Measurements from ENCODE around the gene ZNF526. TPM values are rescaled to one million over a fixed set of nuclear protein-coding genes. Genes with fewer than 3 reads are reported as not detected.

Gene ZNF526
- total RNA-seq, 3 donors from 2014 or later, result 4.0 to 6.9 (median 6.0) TPM

DNA sequence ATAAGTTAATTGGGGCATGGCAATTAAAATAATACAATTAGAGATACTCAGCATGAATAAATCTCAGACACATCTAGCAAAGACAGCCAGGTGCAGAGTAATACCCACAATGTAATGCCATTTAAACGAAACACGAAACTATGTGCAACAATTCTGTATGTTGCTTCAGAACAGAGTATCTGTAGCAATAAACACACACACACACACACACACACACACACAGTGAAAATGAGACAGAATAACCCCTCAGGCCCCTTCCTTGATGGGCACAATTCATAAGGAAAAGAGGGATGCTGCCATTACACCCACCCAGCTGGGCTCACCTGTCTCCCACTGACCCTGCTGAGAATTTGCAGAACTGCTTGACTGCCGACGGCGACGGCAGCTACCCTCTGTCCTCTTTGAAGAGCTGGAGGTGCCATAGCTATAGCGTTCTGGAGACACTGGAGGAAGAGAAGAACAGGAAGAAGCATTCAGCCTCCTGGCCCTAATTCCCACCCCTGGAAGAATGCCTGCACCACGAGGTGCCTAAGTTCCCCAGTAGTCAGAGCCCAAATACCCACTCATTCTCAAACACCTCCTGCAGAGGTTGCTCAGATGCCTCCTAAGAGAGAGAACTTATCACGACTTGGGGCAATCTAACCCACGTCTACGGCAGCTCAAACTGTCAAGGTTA lies 5.2 kb upstream of the ZNF526 start:
- intact Hi-C loops (cut with DNase I; ENCODE audit: low total_unique reads), result no loop called here
- Histone ChIP-seq H3K27ac (no peak overlapping the region), H3K4me3 (no peak overlapping the region), H3K9me3 (no peaks in the 10 kb centered on the region), H3K36me3 (no peaks in the 10 kb centered on the region), H3K27me3 (no peaks in the 10 kb centered on the region), H3K4me1 (peaks cover 0 to 22% of the 10 kb centered on the region in 2 donors)
- no peak for DNase-seq (ENCODE audit: low spot score in 2 of 2)
- TF ChIP-seq POLR2AphosphoS5 (IDR thresholded peaks at IDR 0.05) (no peak), POLR2A (IDR thresholded peaks at IDR 0.05) (no peak)
- TF ChIP-seq, protein P1, sequence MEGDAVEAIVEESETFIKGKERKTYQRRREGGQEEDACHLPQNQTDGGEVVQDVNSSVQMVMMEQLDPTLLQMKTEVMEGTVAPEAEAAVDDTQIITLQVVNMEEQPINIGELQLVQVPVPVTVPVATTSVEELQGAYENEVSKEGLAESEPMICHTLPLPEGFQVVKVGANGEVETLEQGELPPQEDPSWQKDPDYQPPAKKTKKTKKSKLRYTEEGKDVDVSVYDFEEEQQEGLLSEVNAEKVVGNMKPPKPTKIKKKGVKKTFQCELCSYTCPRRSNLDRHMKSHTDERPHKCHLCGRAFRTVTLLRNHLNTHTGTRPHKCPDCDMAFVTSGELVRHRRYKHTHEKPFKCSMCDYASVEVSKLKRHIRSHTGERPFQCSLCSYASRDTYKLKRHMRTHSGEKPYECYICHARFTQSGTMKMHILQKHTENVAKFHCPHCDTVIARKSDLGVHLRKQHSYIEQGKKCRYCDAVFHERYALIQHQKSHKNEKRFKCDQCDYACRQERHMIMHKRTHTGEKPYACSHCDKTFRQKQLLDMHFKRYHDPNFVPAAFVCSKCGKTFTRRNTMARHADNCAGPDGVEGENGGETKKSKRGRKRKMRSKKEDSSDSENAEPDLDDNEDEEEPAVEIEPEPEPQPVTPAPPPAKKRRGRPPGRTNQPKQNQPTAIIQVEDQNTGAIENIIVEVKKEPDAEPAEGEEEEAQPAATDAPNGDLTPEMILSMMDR (IDR thresholded peaks at IDR 0.05), result no peak

GRCh38 chr19:42216653-42217519 lies 3.2 kb upstream of the ZNF526 start:
- peak overlapping the region; percentile 60 to 98 (median 79) for H3K4me3 ChIP-seq
- TF ChIP-seq POLR2AphosphoS5 (IDR thresholded peaks at IDR 0.05) (no peak), POLR2A (IDR thresholded peaks at IDR 0.05) (no peak)
- TF ChIP-seq, protein P1 (IDR thresholded peaks at IDR 0.05), result no peak
- no peaks in the 10 kb centered on the region for H3K36me3 ChIP-seq
- no peaks in the 10 kb centered on the region for H3K9me3 ChIP-seq
- DNase-seq (ENCODE audit: low spot score in 2 of 2), result peak; percentile 44 to 60
- no peaks in the 10 kb centered on the region for H3K27me3 ChIP-seq
- H3K4me1 ChIP-seq, result peaks cover 0 to 35% of the 10 kb centered on the region in 2 donors
- peak overlapping the region; percentile 91 to 97 for H3K27ac ChIP-seq
- intact Hi-C loops (cut with DNase I; ENCODE audit: low total_unique reads), result no loop called here

GRCh38 chr19:42217520-42218437 lies 2.3 kb upstream of the ZNF526 start, which contains the start of gene DEDD2:
Gene DEDD2 (minus strand): TSS chr19:42217677. CDS start chr19:42217007, 670 bp downstream.
- peak; percentile 97 to 99 for DNase-seq (ENCODE audit: low spot score in 2 of 2)
- H3K4me3 ChIP-seq, result peak within 1 kb of the TSS; percentile 60 to 98 (median 79)
- TF ChIP-seq POLR2A (IDR thresholded peaks at IDR 0.05) (peak; percentile 49), POLR2AphosphoS5 (IDR thresholded peaks at IDR 0.05) (peak; percentile 24 to 88 (median 36))
- TF ChIP-seq, protein P1 (IDR thresholded peaks at IDR 0.05), result no peak
- H3K27me3 ChIP-seq, result no peaks in the 10 kb centered on the region
- peak within 1 kb of the TSS; percentile 91 to 97 for H3K27ac ChIP-seq
- peaks cover 0 to 35% of the 10 kb centered on the region in 2 donors for H3K4me1 ChIP-seq
- H3K36me3 ChIP-seq, result no peaks in the 10 kb centered on the region
- no peaks in the 10 kb centered on the region for H3K9me3 ChIP-seq
- intact Hi-C loops (cut with DNase I; ENCODE audit: low total_unique reads), result no loop called here

DNA sequence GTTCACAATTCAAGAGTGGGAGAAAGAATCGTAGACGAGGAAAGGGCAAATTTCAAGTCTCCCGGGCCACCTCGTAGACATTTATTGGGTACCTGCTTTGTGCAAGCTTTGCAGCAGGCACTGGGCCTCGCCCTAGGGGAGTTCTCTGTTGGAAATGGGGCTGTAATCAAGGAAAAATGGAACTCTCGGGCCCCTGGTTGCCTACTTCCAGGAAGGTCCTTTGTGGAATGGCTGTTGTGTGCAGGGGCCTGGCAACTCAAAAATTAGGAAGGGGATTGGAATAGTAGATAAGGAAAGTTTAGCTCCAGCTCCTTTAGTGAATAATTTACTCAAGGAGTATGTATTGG lies 612 bp downstream of the ZNF526 start:
- DNase-seq (ENCODE audit: low spot score in 2 of 2), result no peak
- intact Hi-C loops (cut with DNase I; ENCODE audit: low total_unique reads), result no loop called here
- H3K27me3 ChIP-seq, result no peaks in the 10 kb centered on the region
- TF ChIP-seq POLR2A (IDR thresholded peaks at IDR 0.05) (no peak), POLR2AphosphoS5 (IDR thresholded peaks at IDR 0.05) (no peak)
- TF ChIP-seq, protein P1 (IDR thresholded peaks at IDR 0.05), result no peak
- H3K27ac ChIP-seq, result peak overlapping the region; percentile 91 to 97
- H3K9me3 ChIP-seq, result no peaks in the 10 kb centered on the region
- H3K36me3 ChIP-seq, result peaks cover 10% of the 10 kb centered on the region
- H3K4me1 ChIP-seq, result peaks cover 0 to 29% of the 10 kb centered on the region in 2 donors
- H3K4me3 ChIP-seq, result peak overlapping the region; percentile 60 to 96 (median 70)
